KBM-7 (cell line): ENCODE measurements around the gene EFCAB12.

ENCODE experiments used
- DNase-seq: peaks from one replicate; pipeline ENCODE4 v3.0.0-alpha.2; 2015
- in situ Hi-C: fragments of 300-500 bp; cut with MboI; formaldehyde crosslinking; loops from 2 replicates; pipeline ENCODE4 v1.14.3; 2020; ENCODE audit warnings: low sequenced_read_pairs, low pct_unique_long_range_greater_than_20kb, mixed read lengths

EFCAB12 gene

DNA sequence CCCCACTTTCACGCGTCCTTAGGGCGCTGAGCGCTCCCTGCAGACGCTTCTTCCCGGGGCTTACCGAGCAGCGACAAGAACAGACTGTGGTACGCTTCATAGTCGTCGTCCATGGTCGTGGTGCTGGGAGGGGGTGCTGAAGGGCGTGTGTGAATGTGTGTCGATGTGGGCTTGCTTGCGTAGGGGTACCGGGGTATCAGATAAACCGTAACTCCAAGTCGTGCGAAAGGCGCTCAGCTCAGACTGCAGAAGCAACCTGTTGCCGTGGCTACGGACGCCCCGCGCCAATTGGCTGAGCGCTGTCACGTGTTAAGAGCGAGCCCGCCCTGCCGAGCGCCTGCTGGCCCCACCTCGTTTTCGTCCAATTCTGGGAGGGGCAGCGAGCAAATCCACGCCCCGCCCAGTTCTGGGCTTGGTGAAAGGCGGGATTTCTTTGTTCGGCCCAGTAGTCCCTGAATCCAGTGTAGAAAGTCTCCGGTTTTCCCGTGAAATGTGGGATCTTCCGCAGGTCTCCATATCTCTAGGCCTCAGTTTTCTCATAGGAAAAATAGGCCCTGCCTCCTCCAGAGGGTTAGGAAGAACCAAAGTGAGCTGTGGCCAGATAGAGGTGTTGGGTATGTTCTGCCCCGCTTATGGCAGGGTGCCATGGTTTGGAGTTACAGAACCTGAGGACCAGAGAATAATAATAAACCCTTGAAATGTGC is at the start of gene EFCAB12:
Gene EFCAB12 (minus strand): TSS at position 261 of the 704 bp plus-strand sequence. CDS start 148 bp downstream, at position 113.
- no peak for DNase-seq
- in situ Hi-C loops, result no loop called here

DNA sequence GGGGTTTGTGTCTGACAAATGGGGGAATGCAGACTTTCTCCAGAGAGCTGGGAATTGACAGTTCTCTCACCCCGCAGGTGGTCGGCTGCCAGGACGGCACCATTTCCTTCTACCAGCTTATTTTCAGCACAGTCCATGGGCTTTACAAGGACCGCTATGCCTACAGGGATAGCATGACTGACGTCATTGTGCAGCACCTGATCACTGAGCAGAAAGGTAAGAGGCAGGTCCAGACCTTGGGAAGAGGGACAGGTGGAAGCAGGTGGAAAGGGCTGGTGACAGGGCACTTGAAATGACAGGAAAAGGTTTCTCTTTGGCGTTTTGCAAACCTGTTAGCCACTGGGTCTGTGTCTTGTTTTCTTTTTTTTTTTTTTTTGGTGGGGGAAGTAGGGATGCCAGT is 48.1 kb upstream of the EFCAB12 start:
- in situ Hi-C loops, result no loop called here

DNA sequence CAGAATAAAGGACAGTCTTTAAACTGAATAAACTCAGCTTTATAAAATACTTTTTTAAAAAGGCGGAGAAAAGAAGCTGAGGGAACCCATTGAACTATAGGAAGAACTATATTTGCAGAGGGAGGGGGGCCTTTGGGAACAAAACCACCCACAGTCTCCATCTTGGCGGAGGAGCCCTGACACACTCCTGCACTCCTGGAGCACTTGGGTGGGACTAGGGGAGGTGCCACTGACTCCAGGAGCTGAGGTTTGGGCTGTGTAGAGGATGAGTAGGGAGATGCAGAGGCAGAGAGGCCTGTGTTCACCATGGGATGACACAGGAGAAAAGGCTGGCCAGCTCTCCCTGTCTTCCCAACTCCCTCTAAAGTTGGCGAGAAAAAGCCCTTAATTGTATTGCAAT is 47.4 kb upstream of the EFCAB12 start:
- in situ Hi-C loops, result no loop called here
- DNase-seq, result no peak

More for the DNA sequence above, 48.1 kb upstream of the EFCAB12 start:
- no peak for DNase-seq

DNA sequence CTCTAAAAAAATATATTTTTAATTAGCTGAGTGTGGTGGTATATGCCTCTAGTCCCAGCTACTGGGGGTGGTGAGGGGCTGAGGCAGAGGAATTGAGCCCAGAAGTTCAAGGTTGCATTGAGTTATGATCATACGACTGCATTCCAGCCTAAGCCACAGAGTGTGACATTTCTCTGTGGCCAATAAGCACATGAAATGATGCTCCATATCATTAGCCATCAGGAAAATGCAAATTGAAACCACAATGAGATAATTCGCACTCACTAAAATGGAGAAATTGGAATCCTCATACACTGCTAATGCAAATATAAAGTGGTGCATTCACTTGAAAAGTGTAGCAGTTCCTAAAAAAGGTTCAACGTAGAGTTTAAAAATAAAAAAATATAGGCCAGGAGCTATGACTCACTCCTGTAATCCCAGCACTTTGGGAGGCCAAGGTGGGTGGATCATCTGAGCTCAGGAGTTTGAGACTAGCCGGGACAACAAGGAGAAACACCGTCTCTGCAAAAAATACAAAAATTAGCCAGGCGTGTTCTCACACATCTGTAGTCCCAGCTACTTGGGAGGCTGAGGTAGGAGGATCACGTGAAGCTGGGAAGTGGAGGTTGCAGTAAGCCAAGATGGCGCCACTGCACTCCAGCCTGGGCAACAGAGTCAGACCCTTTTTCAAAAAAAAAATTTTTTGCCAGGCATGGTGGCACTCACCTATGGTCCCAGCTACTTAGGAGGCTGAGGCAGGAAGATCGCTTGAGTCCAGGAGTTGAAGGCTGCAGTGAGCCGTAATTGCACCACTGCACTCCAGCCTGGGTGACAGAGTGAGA is 46.8 kb upstream of the EFCAB12 start:
- in situ Hi-C loops, result no loop called here
- no peak for DNase-seq

DNA sequence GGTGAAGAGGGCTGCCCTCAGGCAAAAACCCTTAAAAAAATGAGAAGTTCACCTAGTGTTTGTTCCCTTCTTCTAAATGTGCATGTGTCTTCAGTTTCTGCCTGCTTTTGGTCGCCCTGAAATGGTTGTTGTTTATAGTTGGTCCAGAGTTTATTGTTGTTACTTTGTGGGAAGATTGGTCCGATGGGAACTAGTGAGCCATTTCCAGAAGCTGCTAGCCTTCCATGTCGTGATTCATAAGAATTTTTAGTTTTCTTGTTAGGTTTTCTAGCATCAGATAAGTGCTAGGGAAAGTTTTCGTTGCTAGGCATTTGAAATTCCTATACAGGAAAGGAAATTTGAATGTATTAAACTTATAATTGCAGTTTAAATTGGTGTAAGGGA is 45.3 kb upstream of the EFCAB12 start:
- in situ Hi-C loops, result no loop called here
- DNase-seq, result no peak

DNA sequence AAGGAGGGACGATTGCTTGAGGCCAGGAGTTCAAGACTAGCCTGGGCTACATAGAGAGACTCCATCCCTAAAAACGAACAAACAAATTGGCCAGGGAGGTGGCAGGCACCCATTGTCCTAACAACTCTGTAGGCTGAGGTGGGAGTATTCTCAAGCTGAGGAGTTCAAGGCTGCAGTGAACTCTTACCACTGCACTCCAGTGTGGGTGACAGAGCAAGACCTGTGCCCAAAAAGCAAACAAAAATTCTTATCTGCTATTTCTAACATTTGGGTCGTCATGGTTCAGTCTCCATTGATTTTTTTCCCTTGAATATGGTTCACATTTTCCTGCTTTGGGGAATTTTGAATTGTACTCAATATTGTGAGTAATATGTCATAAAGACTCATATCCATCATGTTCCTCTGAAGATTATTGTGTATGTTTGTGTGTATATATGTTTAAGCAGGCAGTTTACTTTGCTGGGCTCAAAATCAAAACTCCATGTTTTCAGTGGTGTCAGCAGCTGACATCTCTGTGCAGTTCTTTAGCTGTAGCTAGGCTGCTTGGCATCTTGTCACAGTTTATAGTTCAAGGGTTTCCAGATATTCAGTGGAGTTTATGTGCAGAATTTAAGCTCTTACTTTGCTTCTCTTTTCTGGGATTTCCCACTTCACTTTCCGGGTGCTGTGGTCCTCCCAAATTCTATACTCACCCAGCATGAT is 44.8 kb upstream of the EFCAB12 start:
- no peak for DNase-seq
- in situ Hi-C loops, result no loop called here

DNA sequence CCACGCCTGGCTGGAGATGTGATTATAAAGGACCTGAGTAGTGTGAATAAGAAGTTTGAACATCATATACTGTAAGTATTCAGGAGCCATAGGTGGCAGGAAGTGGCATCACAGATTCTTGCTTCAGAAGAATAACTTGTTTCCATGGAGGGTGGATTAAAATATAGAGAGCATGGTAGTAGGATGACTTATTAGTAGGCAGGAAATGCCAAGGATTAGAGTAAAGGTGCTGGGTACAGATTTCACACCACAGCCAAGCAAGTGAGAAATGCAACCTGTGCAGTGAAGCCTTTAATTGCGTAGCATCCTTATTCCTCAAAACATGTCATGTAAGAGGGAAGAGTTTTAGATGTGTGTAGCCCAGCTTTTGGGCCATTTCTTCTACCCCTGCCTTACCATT is 42.4 kb upstream of the EFCAB12 start:
- in situ Hi-C loops, result no loop called here
- DNase-seq, result no peak

DNA sequence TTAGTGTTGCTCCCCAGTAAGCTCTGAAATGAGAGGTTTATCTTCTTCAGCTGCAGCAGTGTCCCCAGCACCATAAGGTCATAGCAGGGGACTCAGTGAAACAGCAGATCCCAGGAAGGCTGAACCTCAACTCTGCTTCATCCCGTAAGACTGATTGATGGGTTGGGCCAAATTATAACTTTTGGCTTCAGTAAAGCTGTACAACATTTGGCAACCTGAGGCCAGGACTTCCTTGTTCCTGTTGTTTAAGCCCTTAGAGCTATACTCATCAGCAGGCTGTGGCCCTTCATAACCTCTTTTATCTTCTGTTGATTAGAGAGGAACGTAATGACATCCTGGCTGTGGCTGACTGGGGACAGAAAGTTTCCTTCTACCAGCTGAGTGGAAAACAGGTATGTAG is 40.6 kb upstream of the EFCAB12 start:
- DNase-seq, result no peak
- in situ Hi-C loops, result no loop called here

DNA sequence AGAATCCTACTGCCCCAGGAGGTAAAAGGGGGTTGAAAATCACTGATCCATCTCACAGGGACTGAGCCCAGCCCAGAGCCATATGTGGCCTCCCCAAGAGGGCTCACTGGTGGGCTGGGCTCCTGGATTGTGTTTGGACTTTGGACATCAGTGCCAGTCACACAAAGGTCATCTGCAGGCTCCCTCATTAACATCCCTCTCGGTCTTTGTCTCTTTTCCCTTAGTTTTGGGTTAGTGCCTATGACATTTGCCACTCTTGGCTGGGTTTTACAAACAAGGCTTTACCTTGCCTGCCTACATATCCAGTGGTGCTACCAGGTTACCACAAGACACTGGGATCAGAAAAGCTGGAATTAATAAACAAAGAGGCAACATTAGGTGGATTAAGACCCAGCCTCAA is 39.5 kb upstream of the EFCAB12 start:
- DNase-seq, result no peak
- in situ Hi-C loops, result no loop called here

DNA sequence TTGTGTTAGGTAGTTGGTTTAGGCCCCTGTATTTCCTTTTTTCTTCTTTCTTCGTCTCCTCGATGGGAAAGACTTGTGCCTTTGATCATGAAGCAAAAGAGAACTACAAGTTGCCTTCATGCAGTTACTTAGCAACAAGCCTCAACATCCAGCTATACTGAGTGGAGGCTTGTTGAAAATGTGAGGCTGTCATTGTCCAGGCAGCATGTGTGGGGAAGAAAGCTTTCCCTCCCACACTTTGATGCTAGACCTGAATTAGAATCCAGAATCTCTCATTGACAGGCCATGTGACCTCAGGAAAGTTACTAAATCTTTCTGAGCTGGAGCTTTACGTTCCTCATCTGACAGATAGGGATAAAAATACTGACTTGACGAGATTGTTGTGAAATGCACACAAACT is 35.3 kb upstream of the EFCAB12 start:
- in situ Hi-C loops, result no loop called here
- no peak for DNase-seq

DNA sequence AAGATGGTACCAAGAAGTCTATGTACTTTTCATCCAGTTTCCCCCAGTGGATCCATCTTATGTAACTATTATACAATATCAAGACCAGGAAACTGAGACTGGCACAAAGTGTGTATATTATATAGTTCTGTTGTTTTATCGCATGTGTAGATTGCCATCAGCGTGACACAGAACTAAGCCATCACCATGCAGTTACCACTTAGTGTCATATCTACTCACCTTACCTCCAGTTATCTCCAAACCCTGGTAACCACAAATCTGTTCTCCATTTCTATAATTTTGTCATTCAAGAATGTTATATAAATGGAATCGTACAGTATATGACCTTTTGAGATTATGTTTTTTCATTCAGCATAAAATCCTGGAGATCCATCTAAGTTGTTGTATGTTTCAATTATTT is 34.7 kb upstream of the EFCAB12 start:
- in situ Hi-C loops, result no loop called here
- no peak for DNase-seq

DNA sequence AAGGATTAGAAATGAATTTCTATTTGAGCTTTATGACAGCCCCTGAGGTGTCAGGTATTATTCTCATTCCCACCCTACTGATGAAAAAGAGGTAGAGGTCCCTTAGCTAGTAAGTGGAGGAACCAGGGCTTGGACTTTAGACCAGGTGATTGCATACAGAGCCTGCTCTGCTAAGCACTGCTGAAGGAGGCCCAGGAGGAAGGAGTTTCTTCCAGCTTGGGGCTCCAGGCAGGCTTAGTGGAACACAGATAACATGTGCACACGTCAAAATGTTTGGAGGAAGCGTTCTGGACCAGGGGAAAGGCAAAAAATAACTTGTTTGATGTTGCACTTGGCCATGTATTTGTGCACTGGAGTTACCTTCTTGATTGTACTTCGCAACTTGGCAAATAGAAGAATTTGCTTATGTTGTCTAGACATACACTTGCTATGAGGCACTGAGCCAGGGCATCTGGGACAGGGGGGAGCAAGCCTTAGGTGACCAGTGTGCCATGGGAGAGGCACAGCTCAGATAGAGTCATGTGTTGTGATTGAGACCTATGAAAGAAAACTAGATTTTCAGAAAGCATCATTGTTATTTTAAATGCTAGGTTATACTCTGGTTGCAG is 34.0 kb upstream of the EFCAB12 start:
- in situ Hi-C loops, result no loop called here
- DNase-seq, result no peak

DNA sequence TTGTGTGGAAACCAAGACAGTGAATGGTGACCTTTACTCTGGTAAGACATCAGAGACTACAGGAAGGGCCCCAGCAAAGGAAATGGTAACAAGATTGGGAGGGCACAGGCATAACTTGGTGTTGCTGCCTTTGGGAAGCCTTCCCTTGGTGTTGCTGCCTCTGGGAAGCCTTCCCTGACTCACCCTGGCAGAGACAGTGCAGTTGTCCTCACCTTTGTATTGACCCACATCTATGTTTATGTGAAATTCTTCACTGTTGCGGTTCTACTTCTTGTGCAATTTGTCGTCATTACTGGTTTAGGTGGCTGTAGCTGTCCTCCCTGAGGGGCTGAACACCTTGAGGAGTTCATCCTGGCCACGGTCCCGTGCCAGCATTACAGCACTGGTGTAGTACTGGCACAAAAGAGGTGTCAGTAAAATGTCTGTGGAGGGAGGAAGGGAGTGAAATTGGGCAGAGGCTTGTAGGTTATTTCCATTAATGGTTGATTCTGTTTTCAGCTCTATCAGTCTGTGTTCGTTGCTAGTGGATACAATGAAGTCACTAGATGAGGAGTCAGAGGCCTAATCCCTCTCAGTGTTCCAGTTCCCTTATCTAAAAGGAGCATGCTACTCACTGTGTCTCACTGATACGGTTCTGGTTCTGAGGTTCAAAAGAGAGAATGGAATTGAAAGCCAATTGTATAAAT is 33.2 kb upstream of the EFCAB12 start:
- in situ Hi-C loops, result no loop called here
- no peak for DNase-seq

DNA sequence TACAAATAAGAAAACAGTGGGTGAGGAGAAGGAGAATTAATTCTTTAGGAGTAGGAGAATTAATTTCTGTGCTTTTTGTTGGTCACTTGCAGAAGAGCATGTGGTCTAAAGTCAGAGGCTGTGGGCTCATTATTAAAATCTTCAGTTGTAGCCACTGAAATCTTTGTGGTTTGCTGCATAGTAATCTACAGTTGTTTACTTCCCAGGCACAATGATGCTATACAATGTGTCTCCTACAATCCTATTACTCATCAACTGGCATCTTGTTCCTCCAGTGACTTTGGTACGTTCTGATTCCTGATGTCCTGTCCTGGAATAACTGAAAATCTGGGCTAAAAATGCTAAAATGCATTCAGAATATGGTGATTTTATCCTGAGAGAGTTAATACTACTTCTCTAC is 32.6 kb upstream of the EFCAB12 start:
- no peak for DNase-seq
- in situ Hi-C loops, result no loop called here

DNA sequence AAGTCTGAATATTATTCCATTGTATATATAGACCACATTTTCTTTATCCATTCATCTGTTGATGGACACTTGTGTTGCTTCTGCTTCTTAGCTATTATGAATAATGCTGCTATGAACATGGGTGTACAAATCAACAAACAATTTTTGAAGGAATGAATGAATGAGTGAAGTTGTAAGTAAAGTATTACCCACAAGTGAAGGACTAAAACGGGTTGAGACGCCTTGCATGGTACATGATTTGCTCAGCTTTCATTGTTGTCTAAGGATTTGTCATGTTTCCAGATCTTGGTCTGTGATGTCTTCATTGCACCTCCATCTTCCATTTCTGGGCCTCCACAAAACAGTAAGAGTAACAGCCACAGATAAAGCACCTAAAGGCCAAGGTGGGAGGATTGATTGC is 32.1 kb upstream of the EFCAB12 start:
- in situ Hi-C loops, result no loop called here
- no peak for DNase-seq

DNA sequence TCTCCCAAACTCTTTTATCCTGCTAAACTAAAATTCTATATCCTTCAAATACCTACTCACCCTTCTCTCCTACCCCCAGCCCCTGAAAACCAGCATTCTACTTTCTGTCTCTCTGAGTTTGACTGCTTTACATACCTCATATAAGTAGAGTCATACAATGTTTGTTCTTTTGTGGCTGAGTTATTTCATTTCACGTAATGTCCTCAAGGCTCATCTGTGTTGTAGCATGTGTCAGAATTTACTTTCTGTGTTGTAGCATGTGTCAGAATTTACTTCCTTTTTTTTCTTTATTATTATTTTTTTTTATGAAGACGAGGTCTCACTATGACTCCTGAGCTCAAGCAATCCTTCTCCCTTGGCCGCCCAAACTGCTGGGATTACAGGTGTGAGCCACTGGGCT is 31.7 kb upstream of the EFCAB12 start:
- in situ Hi-C loops, result no loop called here
- DNase-seq, result no peak

DNA sequence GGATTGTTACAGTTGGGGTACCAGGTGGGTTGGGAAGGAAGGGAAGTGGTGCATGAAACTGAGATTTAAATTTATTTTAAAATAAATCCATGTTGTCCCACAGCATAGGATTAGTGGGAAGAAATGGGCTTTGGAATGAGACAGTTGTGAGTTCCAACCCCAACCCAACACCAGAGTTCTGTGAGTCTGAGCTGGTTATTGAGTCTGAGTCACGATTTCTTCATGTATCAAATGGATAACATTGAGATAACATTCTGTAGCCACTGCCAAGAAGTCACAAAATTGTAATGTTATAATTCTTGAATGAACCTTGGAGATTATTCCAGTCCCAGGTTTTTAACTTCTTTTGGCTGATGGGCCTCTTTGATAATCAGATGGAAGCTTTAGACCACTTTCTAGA is 25.3 kb upstream of the EFCAB12 start:
- in situ Hi-C loops, result no loop called here
- no peak for DNase-seq

DNA sequence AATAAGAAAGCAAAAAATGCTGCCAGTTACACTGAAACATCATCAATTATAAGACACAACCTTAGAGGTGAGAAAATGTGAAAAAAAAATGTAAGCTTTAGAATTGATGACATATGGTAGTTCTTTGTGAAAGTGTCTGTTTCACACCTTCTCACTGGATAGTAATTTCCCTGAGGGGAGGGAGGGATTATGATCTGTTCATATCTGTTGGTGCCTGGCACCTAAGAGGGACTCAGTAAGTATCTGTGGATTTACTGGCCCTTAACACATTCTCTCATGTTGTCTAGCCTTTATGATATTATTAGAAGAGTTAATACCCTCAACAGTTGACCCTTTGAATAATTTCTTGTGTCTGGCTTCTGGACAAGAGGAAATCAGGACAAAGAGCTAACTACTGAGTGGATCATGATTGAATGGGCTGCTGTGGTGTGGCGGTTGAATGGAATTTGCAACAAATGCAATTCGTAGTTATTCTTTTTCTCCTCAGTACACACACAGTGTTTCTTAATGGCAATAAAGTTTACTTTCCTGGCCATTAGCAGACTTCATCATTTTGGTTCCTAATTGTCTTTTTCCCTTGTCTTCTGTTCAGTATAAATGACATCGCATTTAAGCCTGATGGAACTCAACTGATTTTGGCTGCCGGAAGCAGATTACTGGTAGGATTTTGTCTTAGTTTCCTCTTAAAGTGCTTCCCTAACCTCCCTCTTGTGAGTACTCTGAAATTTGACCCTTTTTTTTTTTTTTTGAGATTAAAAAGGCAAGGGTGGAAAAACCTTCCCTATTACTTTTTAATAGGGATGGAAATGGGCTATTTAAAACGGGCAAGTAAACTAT is 21.1 kb upstream of the EFCAB12 start:
- in situ Hi-C loops, result no loop called here

More for the DNA sequence above, 21.1 kb upstream of the EFCAB12 start:
- peak; percentile 83 for DNase-seq
